ENCODE results near the gene COL4A6. TPM values are rescaled to one million over a fixed set of nuclear protein-coding genes. Genes with fewer than 3 reads are reported as not detected.

The COL4A6 gene
- total RNA-seq, 2 experiments from 2014 or later: not detected

- no peak for DNase-seq (ENCODE audit: low spot score)
- ChIA-PET CTCF (ENCODE audit: unreplicated experiment) (no interaction called here), POLR2A (interaction anchor here (1.0 kb wide), 1 partner anchor 22 kb away, joined by 3 read pairs; no protein-coding TSS in a partner anchor)
- Histone ChIP-seq H4K20me1 (ENCODE audit: insufficient read depth, low read length) (no peaks in the 10 kb centered on the region), H3K9me3 (ENCODE audit: low read length) (no peaks in the 10 kb centered on the region), H3K27ac (ENCODE audit: low read depth, low read length, poor library complexity, severe bottlenecking) (no peak overlapping the region), H3K9me2 (ENCODE audit: insufficient read depth, low read length) (no peaks in the 10 kb centered on the region), H3K4me1 (ENCODE audit: insufficient read depth, low read length, poor library complexity, severe bottlenecking) (no peaks in the 10 kb centered on the region), H2AFZ (ENCODE audit: low read length) (no peak overlapping the region), H3K4me3 (ENCODE audit: low read depth, low read length, poor library complexity, severe bottlenecking) (no peak overlapping the region), H3K79me2 (ENCODE audit: insufficient read depth, low read depth, low read length) (no peaks in the 10 kb centered on the region), H3K4me2 (ENCODE audit: low read length) (no peak overlapping the region), H3K36me3 (ENCODE audit: insufficient read depth, low read length) (no peaks in the 10 kb centered on the region)
- no TSS peak for BruUV-seq (replicated peaks)
- intact Hi-C loops (cut with micrococcal nuclease; ENCODE audit: unreplicated experiment): no loop called here
- TF ChIP-seq CTCF (conservative IDR thresholded peaks at IDR 0.05; ENCODE audit: low read length): no peak
- TF ChIP-seq EZH2phosphoT487 (IDR thresholded peaks at IDR 0.05; ENCODE audit: borderline replicate concordance, low read depth, low read length): no peak
Observed at GRCh38 chrX:108456971-108457477, 18.8 kb upstream of the COL4A6 start.

- Histone ChIP-seq H3K4me3 (ENCODE audit: low read depth, low read length, poor library complexity, severe bottlenecking) (no peak overlapping the region), H3K9me3 (ENCODE audit: low read length) (no peaks in the 10 kb centered on the region), H3K4me2 (ENCODE audit: low read length) (no peak overlapping the region), H3K27ac (ENCODE audit: low read depth, low read length, poor library complexity, severe bottlenecking) (no peak overlapping the region), H4K20me1 (ENCODE audit: insufficient read depth, low read length) (no peaks in the 10 kb centered on the region), H3K36me3 (ENCODE audit: insufficient read depth, low read length) (no peaks in the 10 kb centered on the region), H3K4me1 (ENCODE audit: insufficient read depth, low read length, poor library complexity, severe bottlenecking) (no peaks in the 10 kb centered on the region), H3K79me2 (ENCODE audit: insufficient read depth, low read depth, low read length) (no peaks in the 10 kb centered on the region), H3K9me2 (ENCODE audit: insufficient read depth, low read length) (no peaks in the 10 kb centered on the region), H2AFZ (ENCODE audit: low read length) (no peak overlapping the region)
- TF ChIP-seq EZH2phosphoT487 (IDR thresholded peaks at IDR 0.05; ENCODE audit: borderline replicate concordance, low read depth, low read length) (no peak), CTCF (conservative IDR thresholded peaks at IDR 0.05; ENCODE audit: low read length) (no peak)
- intact Hi-C loops (cut with micrococcal nuclease; ENCODE audit: unreplicated experiment): no loop called here
- BruUV-seq (replicated peaks): no TSS peak
- ChIA-PET POLR2A (no interaction called here), CTCF (ENCODE audit: unreplicated experiment) (no interaction called here)
- DNase-seq (ENCODE audit: low spot score): no peak
Observed at GRCh38 chrX:108453841-108454240, 15.6 kb upstream of the COL4A6 start.

- H3K4me1 ChIP-seq (ENCODE audit: insufficient read depth, low read length, poor library complexity, severe bottlenecking): no peaks in the 10 kb centered on the region
- no peaks in the 10 kb centered on the region for H3K9me2 ChIP-seq (ENCODE audit: insufficient read depth, low read length)
- TF ChIP-seq EZH2phosphoT487 (IDR thresholded peaks at IDR 0.05; ENCODE audit: borderline replicate concordance, low read depth, low read length) (no peak), CTCF (conservative IDR thresholded peaks at IDR 0.05; ENCODE audit: low read length) (no peak)
- ChIA-PET POLR2A (no interaction called here), CTCF (ENCODE audit: unreplicated experiment) (no interaction called here)
- intact Hi-C loops (cut with micrococcal nuclease; ENCODE audit: unreplicated experiment): no loop called here
- BruUV-seq (replicated peaks): no TSS peak
- no peak overlapping the region for H3K4me2 ChIP-seq (ENCODE audit: low read length)
- H3K36me3 ChIP-seq (ENCODE audit: insufficient read depth, low read length): no peaks in the 10 kb centered on the region
- no peak for DNase-seq (ENCODE audit: low spot score)
- no peak overlapping the region for H3K4me3 ChIP-seq (ENCODE audit: low read depth, low read length, poor library complexity, severe bottlenecking)
- H2AFZ ChIP-seq (ENCODE audit: low read length): no peak overlapping the region
- no peaks in the 10 kb centered on the region for H3K9me3 ChIP-seq (ENCODE audit: low read length)
- H3K27ac ChIP-seq (ENCODE audit: low read depth, low read length, poor library complexity, severe bottlenecking): no peak overlapping the region
- no peaks in the 10 kb centered on the region for H4K20me1 ChIP-seq (ENCODE audit: insufficient read depth, low read length)
- H3K79me2 ChIP-seq (ENCODE audit: insufficient read depth, low read depth, low read length): no peaks in the 10 kb centered on the region
Observed at GRCh38 chrX:108447303-108447702, 9.1 kb upstream of the COL4A6 start.

All from OCI-LY7 (cell line).